Fibroblast of lung (primary cell): ENCODE data around the gene OR6Y1. TPM values are rescaled to one million over a fixed set of nuclear protein-coding genes. Genes with fewer than 3 reads are reported as not detected.

Experiments used
- DNase-seq, 2 donors: peaks; one replicate each; pipeline versions ENCODE4 v3.0.0 to v3.0.0-alpha.2; 2010; ENCODE audit warnings: low read depth in 2 of 2
- H2AFZ ChIP-seq: 2 replicates; pipeline ENCODE4 v1.5.1; 2012; ENCODE audit warnings: low read length, control low read depth, inconsistent platforms
- H3K27ac ChIP-seq: 2 replicates; pipeline ENCODE4 v1.5.1; 2011; ENCODE audit warnings: low read length, control low read depth; ENCODE audit not compliant: insufficient read depth
- H3K27me3 ChIP-seq: 2 replicates; pipeline ENCODE4 v1.5.1; 2011; ENCODE audit warnings: mild to moderate bottlenecking, low read length; ENCODE audit not compliant: control insufficient read depth, insufficient read depth
- H3K36me3 ChIP-seq: 2 replicates; pipeline ENCODE4 v1.5.1; 2011; ENCODE audit warnings: low read length; ENCODE audit not compliant: control insufficient read depth, insufficient read depth
- H3K4me1 ChIP-seq: 2 replicates; pipeline ENCODE4 v1.5.1; 2011; ENCODE audit warnings: low read length; ENCODE audit not compliant: control insufficient read depth, insufficient read depth; ENCODE audit errors: extremely low read depth
- H3K4me2 ChIP-seq: 2 replicates; pipeline ENCODE4 v1.5.1; 2011; ENCODE audit warnings: low read length, control low read depth; ENCODE audit not compliant: insufficient read depth; ENCODE audit errors: extremely low read depth
- H3K4me3 ChIP-seq, 4 experiments: fragments of 200-600 bp in 1 of 4; sonication (generic) in 1 of 4; replicated peaks in 1 of 4; 2 replicates each; pipeline ENCODE4 v1.5.1; 2011 to 2016; ENCODE audit warnings: low read length in 4 of 4, low read depth in 3 of 4, mild to moderate bottlenecking in 3 of 4, control low read depth in 2 of 4, inconsistent platforms in 1 of 4, mixed read lengths in 1 of 4; ENCODE audit not compliant: insufficient read depth in 1 of 4; ENCODE audit errors: control extremely low read depth in 1 of 4
- H3K79me2 ChIP-seq: 2 replicates; pipeline ENCODE4 v1.5.1; 2012; ENCODE audit warnings: mild to moderate bottlenecking, low read length, inconsistent platforms; ENCODE audit not compliant: control insufficient read depth, insufficient read depth
- H3K9ac ChIP-seq: 2 replicates; pipeline ENCODE4 v1.5.1; 2011; ENCODE audit warnings: mild to moderate bottlenecking, low read length, control low read depth; ENCODE audit not compliant: insufficient read depth
- H3K9me3 ChIP-seq: 2 replicates; pipeline ENCODE4 v1.5.1; 2012; ENCODE audit warnings: low read depth, low read length; ENCODE audit not compliant: control insufficient read depth, insufficient read depth
- H4K20me1 ChIP-seq: 2 replicates; pipeline ENCODE4 v1.5.1; 2011; ENCODE audit warnings: low read length; ENCODE audit not compliant: control insufficient read depth, insufficient read depth; ENCODE audit errors: extremely low read depth
- EZH2 ChIP-seq: IDR thresholded peaks from 2 replicates; pipeline ENCODE4 v1.5.1; 2012; ENCODE audit warnings: low read length, control low read depth, mild to moderate bottlenecking; ENCODE audit errors: missing control alignments
- polyA plus RNA-seq, 2 donors: library from polyadenylated mRNA; depleted of rRNA in 1 of 2; stranded (reverse) in 1 of 2; unstranded in 1 of 2; fragments of >200 nt; gene quantifications; 2 replicates each; pipeline ENCODE4 v1.2.1, GENCODE V29; 2011 to 2012; ENCODE audit warnings: missing spikeins in 1 of 2
- total RNA-seq: library from RNA; depleted of rRNA; stranded (reverse); fragments of >200 nt; gene quantifications from 2 replicates; pipeline ENCODE4 v1.2.1, GENCODE V29; 2014
- TF ChIP-seq, protein P1 (sequence below), 2 donors: IDR thresholded peaks in 1 of 2; conservative IDR thresholded peaks in 1 of 2; 1 replicate in 1 of 2; 2 replicates in 1 of 2; pipeline ENCODE4 v1.5.1; 2011 to 2012; ENCODE audit warnings: low read length in 2 of 2, control low read depth in 1 of 2, inconsistent platforms in 1 of 2, low read depth in 1 of 2, mild to moderate bottlenecking in 1 of 2

Gene OR6Y1
- total and polyA plus RNA-seq, 2 donors (not counting 1 experiment from before 2014, with no cell fraction given): not detected

- Histone ChIP-seq H3K9me3 (no peaks in the 10 kb centered on the region), H3K4me2 (no peak overlapping the region), H3K4me1 (no peaks in the 10 kb centered on the region), H3K36me3 (no peaks in the 10 kb centered on the region), H3K9ac (no peak overlapping the region), H3K4me3 (no peak overlapping the region), H3K27me3 (no peaks in the 10 kb centered on the region), H3K79me2 (no peaks in the 10 kb centered on the region), H4K20me1 (no peaks in the 10 kb centered on the region), H3K27ac (no peak overlapping the region), H2AFZ (no peak overlapping the region)
- no peak for DNase-seq
- TF ChIP-seq EZH2: no peak
- TF ChIP-seq, protein P1, sequence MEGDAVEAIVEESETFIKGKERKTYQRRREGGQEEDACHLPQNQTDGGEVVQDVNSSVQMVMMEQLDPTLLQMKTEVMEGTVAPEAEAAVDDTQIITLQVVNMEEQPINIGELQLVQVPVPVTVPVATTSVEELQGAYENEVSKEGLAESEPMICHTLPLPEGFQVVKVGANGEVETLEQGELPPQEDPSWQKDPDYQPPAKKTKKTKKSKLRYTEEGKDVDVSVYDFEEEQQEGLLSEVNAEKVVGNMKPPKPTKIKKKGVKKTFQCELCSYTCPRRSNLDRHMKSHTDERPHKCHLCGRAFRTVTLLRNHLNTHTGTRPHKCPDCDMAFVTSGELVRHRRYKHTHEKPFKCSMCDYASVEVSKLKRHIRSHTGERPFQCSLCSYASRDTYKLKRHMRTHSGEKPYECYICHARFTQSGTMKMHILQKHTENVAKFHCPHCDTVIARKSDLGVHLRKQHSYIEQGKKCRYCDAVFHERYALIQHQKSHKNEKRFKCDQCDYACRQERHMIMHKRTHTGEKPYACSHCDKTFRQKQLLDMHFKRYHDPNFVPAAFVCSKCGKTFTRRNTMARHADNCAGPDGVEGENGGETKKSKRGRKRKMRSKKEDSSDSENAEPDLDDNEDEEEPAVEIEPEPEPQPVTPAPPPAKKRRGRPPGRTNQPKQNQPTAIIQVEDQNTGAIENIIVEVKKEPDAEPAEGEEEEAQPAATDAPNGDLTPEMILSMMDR (conservative IDR thresholded peaks at IDR 0.05 in 1 of 2, IDR thresholded peaks at IDR 0.05 in 1 of 2; ENCODE audit: low read depth in 1 of 2, low read length in 2 of 2): no peak
Measured at GRCh38 chr1:158494796-158495195, 59.4 kb downstream of the OR6Y1 start.

Other genes starting within 250 kb of the OR6Y1 start
- not detected in 2 replicates for gene CD1B, start 222.9 kb downstream of the OR6Y1 start, total RNA-seq
- not detected in 2 replicates for gene CD1B, start 222.9 kb downstream of the OR6Y1 start, polyA plus RNA-seq
- not detected in 2 replicates for gene CD1E, start 200.5 kb downstream of the OR6Y1 start, total RNA-seq
- not detected in 2 replicates for gene CD1E, start 200.5 kb downstream of the OR6Y1 start, polyA plus RNA-seq
- gene OR10T2, start 154.9 kb downstream of the OR6Y1 start, total RNA-seq: not detected in 2 replicates
- gene OR10T2, start 154.9 kb downstream of the OR6Y1 start, polyA plus RNA-seq: not detected in 2 replicates
- not detected in 2 replicates for gene OR10K2, start 128.2 kb downstream of the OR6Y1 start, total RNA-seq
- not detected in 2 replicates for gene OR10K2, start 128.2 kb downstream of the OR6Y1 start, polyA plus RNA-seq
- gene OR10K1, start 92.6 kb downstream of the OR6Y1 start, total RNA-seq: not detected in 2 replicates
- not detected in 2 replicates for gene OR10K1, start 92.6 kb downstream of the OR6Y1 start, polyA plus RNA-seq
- not detected in 2 replicates for gene OR10R2, start 82.2 kb downstream of the OR6Y1 start, total RNA-seq
- gene OR10R2, start 82.2 kb downstream of the OR6Y1 start, polyA plus RNA-seq: not detected in 2 replicates
- gene OR6P1, start 16.2 kb upstream of the OR6Y1 start, total RNA-seq: not detected in 2 replicates
- not detected in 2 replicates for gene OR6P1, start 16.2 kb upstream of the OR6Y1 start, polyA plus RNA-seq
- gene OR10X1, start 25.5 kb upstream of the OR6Y1 start, total RNA-seq: not detected in 2 replicates
- gene OR10X1, start 25.5 kb upstream of the OR6Y1 start, polyA plus RNA-seq: not detected in 2 replicates
- under 0.01 TPM in 1 of 2 replicates, not detected in the other for gene OR10Z1, start 50.9 kb upstream of the OR6Y1 start, total RNA-seq
- not detected in 2 replicates for gene OR10Z1, start 50.9 kb upstream of the OR6Y1 start, polyA plus RNA-seq
- gene SPTA1, start 132.3 kb upstream of the OR6Y1 start, total RNA-seq: under 0.01 and 0.17 TPM in 2 replicates
- gene SPTA1, start 132.3 kb upstream of the OR6Y1 start, polyA plus RNA-seq: 0.07 TPM in 1 of 2 replicates, not detected in the other
- not detected in 2 replicates for gene OR6K2, start 146.2 kb upstream of the OR6Y1 start, total RNA-seq
- not detected in 2 replicates for gene OR6K2, start 146.2 kb upstream of the OR6Y1 start, polyA plus RNA-seq
- not detected in 2 replicates for gene OR6K3, start 166.3 kb upstream of the OR6Y1 start, total RNA-seq
- not detected in 2 replicates for gene OR6K3, start 166.3 kb upstream of the OR6Y1 start, polyA plus RNA-seq
- not detected in 2 replicates for gene OR6K6, start 200.3 kb upstream of the OR6Y1 start, total RNA-seq
- not detected in 2 replicates for gene OR6K6, start 200.3 kb upstream of the OR6Y1 start, polyA plus RNA-seq
- not detected in 2 replicates for gene OR6N1, start 217.8 kb upstream of the OR6Y1 start, total RNA-seq
- not detected in 2 replicates for gene OR6N1, start 217.8 kb upstream of the OR6Y1 start, polyA plus RNA-seq
- not detected in 2 replicates for gene OR6N2, start 226.8 kb upstream of the OR6Y1 start, total RNA-seq
- gene OR6N2, start 226.8 kb upstream of the OR6Y1 start, polyA plus RNA-seq: not detected in 2 replicates